HL-60/S4 treated with retinoic acid at 250 ng/mL for 4 days and 3 days (cell line): ENCODE measurements around the gene ENC1.

Source experiments
- in situ Hi-C: fragments of 300-500 bp; cut with MboI; formaldehyde crosslinking; loops from 2 replicates; pipeline ENCODE4 v1.7.0; 2022; ENCODE audit warnings: low sequenced_read_pairs

The ENC1 gene, protein sequence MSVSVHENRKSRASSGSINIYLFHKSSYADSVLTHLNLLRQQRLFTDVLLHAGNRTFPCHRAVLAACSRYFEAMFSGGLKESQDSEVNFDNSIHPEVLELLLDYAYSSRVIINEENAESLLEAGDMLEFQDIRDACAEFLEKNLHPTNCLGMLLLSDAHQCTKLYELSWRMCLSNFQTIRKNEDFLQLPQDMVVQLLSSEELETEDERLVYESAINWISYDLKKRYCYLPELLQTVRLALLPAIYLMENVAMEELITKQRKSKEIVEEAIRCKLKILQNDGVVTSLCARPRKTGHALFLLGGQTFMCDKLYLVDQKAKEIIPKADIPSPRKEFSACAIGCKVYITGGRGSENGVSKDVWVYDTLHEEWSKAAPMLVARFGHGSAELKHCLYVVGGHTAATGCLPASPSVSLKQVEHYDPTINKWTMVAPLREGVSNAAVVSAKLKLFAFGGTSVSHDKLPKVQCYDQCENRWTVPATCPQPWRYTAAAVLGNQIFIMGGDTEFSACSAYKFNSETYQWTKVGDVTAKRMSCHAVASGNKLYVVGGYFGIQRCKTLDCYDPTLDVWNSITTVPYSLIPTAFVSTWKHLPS

DNA sequence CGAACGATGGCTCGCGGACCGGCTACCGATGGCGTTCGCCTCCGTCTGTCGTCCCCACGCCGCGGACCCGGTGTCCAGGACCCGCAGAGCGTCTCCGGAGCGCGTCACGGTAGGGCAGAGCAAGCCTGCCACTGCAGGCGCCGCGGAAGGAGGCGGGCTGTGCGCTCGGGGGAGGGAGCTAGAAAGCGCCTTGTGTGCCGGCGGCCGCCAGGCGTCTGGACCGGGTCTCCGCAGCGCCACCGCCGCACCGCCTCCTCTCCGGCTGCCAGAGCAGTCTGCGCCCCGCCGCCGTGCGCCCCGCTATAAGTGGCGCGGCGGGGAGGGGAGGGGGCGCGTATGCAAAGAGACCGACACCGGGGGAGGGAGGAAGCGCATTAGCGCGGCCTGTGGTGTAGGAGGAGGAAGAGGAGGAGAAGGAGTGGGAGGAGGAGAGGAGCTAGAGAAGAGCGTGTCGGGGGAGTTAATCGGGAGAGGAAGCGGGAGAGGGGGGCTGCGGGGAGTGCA lies at the start of gene ENC1:
Gene ENC1, minus strand, starts transcription at position 279 of the 504 bp plus-strand sequence. CDS start 4,243 bp downstream, outside the sequence.
- in situ Hi-C loops: loop anchor here (10.0 kb wide), 1 partner anchor 746 kb away; no protein-coding TSS in a partner anchor

DNA sequence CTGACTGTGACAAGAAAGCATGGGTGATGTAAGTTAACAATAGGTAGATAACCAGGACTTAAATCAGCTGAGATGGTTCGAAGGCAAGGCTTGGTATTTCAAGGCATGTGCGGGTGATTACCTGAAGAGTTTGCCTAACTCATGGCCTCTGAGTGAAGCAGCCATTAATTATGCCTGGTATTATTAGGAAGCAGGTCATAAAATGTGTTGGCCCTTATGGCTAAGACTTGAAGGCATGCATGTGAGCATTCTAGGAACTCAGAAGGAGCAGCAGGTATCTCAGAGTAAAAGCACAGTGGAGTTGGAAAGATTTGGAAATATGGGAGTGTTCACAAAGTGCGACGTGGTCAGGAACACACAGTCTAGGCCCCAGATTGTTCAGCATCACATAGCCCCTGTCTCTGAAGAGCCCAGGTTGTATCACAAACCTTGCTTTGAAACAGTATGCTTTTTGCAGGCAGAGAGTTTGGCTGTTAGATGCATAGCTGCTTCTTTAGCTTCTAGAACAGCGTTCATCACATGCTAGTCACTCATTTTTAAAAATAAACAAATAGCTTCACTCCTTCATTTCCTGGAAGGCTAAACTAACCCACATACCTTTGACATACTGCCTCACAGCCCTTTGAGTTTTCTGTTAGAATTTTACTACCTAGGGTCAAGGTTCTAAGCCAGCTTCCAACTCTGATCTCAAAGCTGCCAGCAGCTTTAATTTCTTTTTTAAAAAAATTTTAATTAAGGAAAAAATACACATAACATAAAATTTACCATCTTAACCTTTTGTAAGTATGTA lies 46.6 kb upstream of the ENC1 start:
- in situ Hi-C loops: no loop called here

DNA sequence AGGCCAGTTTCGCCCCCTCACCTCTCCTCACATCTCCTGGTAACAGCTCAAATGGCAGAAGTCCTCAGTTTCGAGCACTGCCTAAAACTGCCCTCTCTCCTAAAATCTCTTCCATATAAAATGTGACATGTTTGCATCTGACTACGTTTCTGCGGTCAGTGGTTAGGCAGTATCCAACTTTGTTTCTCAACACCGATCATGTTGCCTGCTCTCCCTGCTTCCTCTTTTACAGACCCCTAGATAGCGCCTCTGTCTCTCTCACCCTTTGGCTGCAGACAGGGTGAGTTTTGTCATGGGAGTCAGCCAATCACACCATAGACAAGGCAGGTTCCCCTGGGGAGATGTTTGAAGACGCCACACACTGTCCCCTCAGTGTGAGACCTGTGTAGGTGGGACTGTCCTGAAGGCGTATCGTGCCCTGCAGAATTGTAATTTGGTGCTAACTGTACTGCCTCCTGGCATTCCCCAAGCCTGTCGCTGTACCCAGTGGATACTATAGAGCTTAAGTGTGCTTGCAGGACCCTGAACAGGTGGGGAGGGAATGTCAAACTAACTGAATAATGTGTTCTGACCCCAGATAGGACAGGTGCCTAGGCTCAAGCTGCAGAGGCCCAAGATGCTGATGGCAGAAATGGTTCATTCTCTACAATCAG lies 45.6 kb upstream of the ENC1 start:
- in situ Hi-C loops: no loop called here

DNA sequence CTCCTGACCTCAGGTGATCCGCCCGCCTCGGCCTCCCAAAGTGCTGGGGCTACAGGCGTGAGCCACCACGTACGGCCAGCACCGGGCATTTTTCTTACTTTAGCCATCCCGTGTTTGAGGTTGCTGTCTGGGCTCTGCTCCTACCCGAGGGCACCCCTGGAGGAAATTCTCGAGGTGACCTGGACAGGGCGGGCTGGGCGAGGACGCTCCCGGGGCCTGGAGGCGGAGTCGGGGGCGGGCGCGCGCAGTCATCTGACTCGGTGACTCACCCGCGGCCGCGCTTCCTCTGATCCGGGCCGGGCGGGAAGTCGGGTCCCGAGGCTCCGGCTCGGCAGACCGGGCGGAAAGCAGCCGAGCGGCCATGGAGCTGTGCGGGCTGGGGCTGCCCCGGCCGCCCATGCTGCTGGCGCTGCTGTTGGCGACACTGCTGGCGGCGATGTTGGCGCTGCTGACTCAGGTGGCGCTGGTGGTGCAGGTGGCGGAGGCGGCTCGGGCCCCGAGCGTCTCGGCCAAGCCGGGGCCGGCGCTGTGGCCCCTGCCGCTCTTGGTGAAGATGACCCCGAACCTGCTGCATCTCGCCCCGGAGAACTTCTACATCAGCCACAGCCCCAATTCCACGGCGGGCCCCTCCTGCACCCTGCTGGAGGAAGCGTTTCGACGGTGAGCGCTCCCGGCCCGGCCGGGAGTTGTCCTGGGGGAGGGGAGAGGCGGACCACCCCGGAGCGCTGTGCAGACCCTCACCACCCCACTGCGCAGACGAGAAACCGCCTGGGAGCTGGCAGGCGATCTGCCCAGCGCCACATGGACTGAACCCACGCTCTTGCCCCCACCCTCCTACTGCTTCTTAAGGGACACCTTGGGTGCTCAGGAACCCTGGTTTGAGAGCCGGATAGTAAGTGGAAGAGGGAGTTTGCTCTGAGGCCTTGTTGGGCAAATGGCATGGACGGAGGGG lies 44.6 kb upstream of the ENC1 start, which contains the start of gene HEXB:
Gene HEXB, plus strand, starts transcription at position 334 of the 952 bp plus-strand sequence. Its CDS starts 28 bp downstream, at position 362.
- in situ Hi-C loops: no loop called here

DNA sequence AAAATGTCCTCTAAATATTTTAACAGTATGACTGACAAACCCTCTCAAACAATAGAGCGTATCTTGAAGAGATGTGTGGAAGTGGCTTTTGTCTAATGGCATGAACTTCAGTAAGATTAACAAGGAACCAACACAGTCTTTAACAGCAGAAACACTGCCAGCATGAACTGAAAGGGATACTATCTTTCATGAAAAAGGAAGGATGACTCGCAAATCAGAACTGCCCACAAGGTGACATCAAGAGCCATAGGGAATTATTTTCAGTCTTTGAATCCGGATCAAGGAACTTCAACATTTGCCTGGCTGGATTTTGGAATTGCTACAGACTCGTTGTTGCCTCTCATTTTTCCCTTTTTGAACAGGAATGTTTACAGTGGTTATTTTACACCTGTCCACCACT lies 39.4 kb upstream of the ENC1 start:
- in situ Hi-C loops: loop anchor here (10.0 kb wide), 1 partner anchor 235 kb away; no protein-coding TSS in a partner anchor

DNA sequence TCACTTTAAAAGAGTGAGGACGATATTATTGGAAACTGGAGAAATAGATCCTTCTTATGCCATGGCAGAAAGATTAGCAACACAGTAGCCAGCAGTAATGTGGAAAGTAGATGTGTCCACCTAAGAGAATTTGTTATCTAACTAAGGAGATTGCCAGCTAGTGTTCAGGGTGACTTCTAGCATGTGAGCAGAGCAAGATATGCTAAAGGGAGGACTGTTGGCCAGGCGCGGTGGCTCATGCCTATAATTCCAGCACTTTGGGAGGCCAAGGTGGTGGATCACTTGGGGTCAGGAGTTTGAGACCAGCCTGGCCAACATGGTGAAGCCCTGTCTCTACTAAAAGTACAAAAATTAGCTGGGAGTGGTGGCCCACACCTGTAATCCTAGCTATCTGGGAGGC lies 38.8 kb upstream of the ENC1 start:
- in situ Hi-C loops: loop anchor here (10.0 kb wide), 1 partner anchor 236 kb away; no protein-coding TSS in a partner anchor

DNA sequence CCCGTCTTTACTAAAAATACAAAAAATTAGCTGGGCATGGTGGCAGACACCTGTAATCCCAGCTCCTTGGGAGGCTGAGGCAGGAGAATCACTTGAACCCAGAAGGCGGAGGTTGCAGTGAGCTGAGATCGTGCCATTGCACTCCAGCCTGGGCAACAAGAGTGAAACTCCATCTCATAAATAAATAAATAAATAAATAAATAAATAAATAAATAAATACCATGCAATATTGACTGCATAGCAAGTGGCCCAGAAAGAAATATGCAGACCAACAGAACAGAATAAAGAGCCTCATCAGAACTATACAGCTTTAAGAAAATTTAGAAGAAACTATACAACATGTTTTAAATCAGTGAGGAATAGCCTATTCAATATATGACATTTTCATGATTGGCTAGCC lies 37.6 kb upstream of the ENC1 start:
- in situ Hi-C loops: loop anchor here (10.0 kb wide), 1 partner anchor 237 kb away; no protein-coding TSS in a partner anchor

DNA sequence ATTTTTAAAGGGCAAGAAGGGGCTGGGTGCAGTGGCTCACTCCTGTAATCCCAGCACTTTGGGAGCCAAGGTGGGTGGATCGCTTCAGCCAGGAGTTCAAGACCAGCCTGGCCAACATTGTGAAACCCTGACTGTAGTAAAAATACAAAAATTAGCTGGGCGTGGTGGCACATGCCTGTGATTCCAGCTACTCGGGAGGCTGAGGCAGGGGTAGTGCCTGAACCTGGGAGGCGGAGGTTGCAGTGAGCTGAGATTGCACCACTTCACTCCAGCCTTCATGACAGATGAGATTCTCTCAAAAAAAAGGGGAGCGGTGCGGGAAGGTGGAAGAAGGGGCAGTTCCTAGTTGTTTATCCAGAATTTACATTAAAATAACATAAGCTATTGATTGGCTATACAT lies 35.9 kb upstream of the ENC1 start:
- in situ Hi-C loops: loop anchor here (10.0 kb wide), 1 partner anchor 238 kb away; no protein-coding TSS in a partner anchor

DNA sequence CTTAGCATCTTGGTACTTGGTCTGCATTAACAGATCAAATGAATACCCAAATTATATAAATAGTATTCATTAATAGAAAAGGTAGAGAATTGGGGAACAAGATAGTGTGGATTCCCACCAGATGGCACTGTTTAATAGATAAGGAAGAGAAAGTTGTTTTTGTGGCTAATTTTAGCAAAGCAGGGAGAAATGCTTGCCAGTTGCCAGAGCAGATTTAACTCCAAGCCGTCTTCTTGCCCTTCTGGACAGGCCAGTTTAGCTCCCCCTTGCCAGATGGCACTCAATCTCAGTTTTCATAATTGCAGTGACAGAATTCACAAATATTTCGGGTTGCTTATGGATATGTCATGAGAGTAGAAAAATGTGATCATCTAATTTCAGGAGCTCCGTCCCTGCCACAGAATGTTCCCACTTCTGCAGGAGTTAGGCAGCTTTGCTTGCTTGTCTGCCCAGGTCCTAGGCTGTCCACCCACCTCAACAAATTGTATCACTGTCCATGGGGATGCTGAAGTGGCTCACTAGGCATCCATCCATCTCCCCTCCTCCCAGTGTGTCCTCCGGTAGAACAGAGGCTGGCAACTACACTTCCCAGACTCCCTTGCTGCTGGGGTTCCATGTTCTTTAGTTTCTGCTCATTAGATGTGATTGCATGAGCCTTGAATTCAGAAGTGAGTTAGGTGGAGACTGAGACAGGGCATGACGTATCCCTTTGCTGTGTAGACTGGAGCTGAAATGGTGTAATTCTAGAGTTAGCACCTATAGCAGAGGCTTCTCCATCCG lies 32.7 kb upstream of the ENC1 start:
- in situ Hi-C loops: loop anchor here (10.0 kb wide), 1 partner anchor 242 kb away; no protein-coding TSS in a partner anchor

DNA sequence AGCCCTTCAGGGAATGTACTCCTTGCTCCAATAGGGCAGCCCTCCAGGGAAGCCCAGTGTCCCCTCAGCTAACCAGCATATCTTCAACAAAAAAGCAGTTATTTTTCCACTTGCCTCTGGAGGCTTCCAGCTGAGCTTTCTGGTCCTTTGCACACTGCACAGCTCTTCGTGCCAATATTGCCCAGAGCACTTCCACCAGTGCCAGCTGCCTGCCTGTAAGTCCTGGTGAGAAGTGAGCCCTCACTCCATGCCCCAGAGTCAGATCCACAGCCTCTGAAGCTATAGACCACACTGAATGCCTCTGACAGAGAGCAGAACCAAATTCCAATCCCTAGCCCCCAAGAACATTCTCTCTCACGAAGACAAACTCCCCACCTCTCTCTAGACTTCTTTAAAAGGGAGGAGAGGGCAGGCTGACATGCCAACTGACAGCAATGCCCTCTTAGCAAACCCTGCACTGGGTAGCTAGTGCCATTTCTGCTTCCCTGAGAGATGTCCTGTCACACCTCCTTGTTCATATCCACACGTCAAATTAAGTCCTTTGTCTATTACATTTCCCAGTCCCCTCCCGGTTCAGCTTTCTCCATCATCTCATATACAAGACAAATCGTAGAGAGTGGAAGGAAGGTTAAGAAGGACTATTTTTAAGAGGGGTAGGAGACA lies 31.8 kb upstream of the ENC1 start:
- in situ Hi-C loops: loop anchor here (10.0 kb wide), 1 partner anchor 242 kb away; no protein-coding TSS in a partner anchor

DNA sequence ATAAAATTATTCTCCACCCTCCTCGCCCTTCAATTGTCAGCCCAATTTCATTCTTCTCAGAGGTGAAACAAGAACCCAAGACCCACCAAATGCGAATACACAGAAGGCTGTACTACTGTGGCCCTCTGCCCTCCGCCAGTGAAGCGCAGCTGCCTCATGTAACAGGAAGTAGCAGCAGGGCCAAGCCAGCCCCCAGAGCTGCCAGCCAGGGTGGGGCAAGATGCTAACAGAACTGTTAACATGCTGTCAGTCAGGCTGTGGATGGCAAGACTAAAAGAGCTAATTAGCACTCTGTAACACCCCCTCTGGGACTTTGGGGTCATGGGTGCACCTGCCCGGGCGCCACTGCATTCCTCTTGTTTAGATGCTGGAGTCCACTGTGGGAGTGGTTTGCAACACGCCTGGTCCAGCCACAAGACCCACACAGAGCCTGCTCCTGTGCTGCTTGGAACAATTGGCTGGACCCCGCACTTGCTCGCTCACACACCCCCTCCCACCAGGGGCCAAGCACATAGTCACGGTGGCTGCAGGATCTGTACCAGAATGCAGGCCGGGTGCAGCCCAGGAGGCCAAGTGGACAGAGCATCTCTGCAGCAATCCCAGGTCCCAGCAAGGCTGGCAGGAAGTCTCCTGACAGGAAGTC lies 30.0 kb upstream of the ENC1 start:
- in situ Hi-C loops: loop anchor here (10.0 kb wide), 1 partner anchor 244 kb away; no protein-coding TSS in a partner anchor

DNA sequence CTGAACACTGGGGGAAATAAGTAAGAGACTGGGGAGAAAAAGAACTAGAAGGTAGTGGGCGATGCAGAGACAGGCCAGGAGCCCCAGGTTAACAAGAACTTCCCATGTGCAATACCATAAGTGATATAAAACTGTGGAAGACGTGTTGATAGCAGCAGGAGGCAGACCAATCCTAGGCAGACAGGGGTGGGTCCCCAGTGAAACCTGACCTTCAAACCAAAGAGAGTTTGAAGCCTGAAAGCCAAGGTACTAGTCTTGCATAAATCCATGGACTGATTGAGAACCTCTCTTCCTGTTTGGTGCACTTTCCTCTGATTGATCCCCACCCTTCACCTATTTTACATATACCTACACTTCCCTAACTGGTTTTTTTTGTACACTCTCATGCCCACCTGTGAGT lies 29.3 kb upstream of the ENC1 start:
- in situ Hi-C loops: loop anchor here (10.0 kb wide), 1 partner anchor 245 kb away; no protein-coding TSS in a partner anchor

DNA sequence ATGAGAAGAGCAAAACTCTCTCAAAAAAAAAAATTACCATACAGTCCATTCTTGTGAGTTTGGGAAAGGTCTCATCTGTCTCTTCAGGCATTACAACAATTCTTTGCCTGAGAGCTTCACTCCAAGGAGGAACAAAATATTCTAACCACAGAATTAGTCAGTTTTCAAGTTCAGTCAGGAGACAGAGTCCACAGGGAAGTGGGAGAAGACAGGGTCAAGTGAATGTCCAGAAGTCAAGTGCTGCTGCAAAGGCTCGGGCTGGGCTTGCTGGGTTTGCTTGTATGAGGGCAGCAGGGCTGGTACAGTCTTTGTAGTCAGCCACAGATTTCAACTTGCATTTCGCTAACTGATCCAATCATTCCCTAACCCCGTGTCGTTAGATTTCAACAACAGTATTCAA lies 26.9 kb upstream of the ENC1 start:
- in situ Hi-C loops: no loop called here

DNA sequence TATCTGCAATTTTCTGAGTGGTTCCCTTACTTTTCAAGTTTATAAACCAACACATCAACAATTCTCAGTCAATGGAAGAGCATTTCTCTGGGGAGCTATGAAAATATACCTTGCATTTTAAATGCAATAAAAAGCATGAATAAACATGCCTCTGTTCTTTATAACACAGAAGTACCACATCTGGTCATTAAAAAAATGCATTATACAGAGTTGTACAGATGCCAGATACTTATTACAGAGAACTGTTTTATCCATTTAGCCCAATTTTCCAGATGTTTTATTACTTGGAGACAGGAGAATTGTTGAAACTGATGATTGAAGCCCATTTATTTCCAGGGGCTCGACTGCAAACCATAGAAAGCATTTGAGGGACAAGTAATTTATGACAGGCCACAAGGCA lies 25.3 kb upstream of the ENC1 start:
- in situ Hi-C loops: no loop called here

DNA sequence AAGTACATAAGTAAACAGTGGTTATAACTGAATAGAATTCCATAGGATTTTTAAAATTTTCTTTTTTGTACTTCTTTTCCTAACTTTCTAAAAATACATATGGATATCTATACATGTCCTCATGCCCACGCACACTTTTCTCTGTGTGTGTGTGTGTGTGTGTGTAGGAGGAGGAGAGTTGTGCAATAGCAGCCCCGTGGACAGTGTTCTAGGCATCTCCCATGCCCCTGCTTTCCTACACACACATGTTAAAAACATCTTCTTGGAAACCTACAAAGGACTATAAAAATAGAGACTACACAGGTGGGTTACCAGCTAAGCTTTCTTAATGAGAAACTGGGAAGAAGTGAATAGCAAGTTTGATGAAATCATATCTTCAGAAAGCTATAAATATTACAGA lies 24.7 kb upstream of the ENC1 start:
- in situ Hi-C loops: no loop called here

DNA sequence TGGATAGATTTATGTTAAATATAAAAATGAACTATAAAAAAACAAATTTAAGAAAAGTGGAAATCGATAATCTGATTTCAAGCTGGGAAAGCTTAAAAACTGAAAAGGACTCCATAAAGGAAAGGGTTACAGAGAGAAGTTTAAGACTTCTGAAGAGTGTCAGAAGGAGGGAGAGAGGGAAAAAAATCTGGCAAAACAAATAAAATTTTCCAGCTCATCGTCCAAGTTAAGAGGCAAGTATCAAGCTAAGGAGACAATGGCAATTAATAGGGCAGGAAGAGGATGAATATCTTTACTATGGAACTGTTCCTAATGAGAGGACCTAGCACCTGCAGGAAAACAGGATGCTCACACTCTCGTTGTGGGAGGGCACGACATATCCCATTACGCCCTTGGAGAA lies 24.0 kb upstream of the ENC1 start:
- in situ Hi-C loops: no loop called here

DNA sequence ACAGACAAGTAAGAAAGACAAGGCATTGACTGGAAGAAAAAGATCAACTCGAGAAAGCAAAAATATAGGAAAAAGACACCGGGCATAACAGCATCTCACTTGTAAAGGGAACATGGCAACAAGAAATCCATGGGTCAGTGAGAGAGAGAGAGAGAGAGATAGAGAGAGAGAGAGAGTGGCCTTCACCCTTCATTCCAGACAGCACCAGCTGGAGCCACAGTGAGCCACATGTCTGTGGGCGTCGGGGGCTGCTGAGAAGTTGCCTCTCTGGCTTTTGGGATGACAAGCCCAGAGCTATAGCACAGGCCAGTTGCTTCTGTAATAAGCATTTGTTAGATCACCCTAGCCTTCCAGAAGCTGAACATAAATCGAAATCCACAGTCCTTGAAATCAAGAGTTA lies 20.3 kb upstream of the ENC1 start:
- in situ Hi-C loops: no loop called here
